ENCODE measurements around the gene ASPHD2.

The ASPHD2 gene

DNA sequence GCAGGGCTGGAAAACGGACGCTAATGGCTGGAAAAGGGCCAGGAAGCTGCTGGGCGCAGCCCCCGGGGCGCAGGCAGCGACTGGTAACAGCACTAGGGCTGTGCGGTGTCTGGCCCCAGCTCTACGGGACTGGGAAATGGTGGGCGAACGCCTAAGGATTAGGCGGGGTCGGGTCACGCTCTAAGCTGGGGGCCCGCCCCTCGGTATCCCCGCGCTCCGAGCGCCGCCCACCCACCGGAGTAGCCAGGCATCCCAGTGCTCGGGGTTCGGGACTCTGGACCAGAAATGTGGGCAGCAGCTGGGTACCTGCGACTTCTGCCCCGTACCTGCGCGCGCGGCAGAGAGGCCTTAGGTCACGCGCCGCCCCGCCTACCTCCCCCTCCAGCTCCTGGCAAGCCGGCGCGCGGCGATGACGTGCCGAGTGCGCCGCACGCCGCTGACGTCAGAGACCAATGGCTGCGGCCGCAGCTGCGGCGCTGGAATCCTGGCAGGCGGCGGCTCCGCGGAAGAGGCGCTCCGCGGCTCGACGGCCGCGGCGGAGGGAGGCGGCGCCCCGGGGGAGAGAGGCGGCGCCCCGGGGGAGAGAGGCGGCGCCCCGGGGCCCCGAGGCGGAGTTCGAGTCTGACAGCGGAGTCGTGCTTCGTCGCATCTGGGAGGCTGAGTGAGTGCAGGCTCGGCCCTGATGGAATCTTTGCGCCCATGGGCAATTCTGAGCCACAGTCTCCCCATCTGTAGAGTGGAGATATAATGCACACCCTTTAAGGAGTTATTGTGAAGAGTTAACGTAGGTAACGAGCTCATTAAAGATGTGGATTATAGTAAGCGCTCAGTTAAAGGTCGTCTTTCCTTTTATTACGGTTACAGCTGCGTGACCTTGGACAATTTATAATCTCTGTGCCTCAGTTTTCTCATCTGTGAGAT is 54.6 kb downstream of the ASPHD2 start, which contains the start of the genes HPS4 and SRRD (continued):
- TF ChIP-seq, protein P1, sequence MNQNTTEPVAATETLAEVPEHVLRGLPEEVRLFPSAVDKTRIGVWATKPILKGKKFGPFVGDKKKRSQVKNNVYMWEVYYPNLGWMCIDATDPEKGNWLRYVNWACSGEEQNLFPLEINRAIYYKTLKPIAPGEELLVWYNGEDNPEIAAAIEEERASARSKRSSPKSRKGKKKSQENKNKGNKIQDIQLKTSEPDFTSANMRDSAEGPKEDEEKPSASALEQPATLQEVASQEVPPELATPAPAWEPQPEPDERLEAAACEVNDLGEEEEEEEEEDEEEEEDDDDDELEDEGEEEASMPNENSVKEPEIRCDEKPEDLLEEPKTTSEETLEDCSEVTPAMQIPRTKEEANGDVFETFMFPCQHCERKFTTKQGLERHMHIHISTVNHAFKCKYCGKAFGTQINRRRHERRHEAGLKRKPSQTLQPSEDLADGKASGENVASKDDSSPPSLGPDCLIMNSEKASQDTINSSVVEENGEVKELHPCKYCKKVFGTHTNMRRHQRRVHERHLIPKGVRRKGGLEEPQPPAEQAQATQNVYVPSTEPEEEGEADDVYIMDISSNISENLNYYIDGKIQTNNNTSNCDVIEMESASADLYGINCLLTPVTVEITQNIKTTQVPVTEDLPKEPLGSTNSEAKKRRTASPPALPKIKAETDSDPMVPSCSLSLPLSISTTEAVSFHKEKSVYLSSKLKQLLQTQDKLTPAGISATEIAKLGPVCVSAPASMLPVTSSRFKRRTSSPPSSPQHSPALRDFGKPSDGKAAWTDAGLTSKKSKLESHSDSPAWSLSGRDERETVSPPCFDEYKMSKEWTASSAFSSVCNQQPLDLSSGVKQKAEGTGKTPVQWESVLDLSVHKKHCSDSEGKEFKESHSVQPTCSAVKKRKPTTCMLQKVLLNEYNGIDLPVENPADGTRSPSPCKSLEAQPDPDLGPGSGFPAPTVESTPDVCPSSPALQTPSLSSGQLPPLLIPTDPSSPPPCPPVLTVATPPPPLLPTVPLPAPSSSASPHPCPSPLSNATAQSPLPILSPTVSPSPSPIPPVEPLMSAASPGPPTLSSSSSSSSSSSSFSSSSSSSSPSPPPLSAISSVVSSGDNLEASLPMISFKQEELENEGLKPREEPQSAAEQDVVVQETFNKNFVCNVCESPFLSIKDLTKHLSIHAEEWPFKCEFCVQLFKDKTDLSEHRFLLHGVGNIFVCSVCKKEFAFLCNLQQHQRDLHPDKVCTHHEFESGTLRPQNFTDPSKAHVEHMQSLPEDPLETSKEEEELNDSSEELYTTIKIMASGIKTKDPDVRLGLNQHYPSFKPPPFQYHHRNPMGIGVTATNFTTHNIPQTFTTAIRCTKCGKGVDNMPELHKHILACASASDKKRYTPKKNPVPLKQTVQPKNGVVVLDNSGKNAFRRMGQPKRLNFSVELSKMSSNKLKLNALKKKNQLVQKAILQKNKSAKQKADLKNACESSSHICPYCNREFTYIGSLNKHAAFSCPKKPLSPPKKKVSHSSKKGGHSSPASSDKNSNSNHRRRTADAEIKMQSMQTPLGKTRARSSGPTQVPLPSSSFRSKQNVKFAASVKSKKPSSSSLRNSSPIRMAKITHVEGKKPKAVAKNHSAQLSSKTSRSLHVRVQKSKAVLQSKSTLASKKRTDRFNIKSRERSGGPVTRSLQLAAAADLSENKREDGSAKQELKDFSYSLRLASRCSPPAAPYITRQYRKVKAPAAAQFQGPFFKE (tag by site-specific recombination; IDR thresholded peaks at IDR 0.05; ENCODE audit: borderline replicate concordance) = peak; percentile 77; the same call in 1 of the 2 replicates
- 0 out of 2 replicates have a peak, but pooled peaks have one; percentile 31 for TF ChIP-seq IKZF3 (tag by site-specific recombination; IDR thresholded peaks at IDR 0.05)
- no peak for TF ChIP-seq ZNF169 (tag by site-specific recombination; IDR thresholded peaks at IDR 0.05)
- TF ChIP-seq ZNF837 (tag by site-specific recombination; IDR thresholded peaks at IDR 0.05) = no peak
- TF ChIP-seq ZNF585B (tag by site-specific recombination; IDR thresholded peaks at IDR 0.05) = no peak
- no peak for TF ChIP-seq ZNF560 (tag by site-specific recombination; IDR thresholded peaks at IDR 0.05; ENCODE audit: borderline replicate concordance)
- no peak for TF ChIP-seq ZNF596 (tag by site-specific recombination; IDR thresholded peaks at IDR 0.05)
- no peak for TF ChIP-seq ZNF670 (tag by site-specific recombination; IDR thresholded peaks at IDR 0.05; ENCODE audit: low read depth)
- TF ChIP-seq ZNF529 (tag by site-specific recombination; IDR thresholded peaks at IDR 0.05; ENCODE audit: insufficient replicate concordance) = no peak
- no peak for TF ChIP-seq ZNF423 (tag by site-specific recombination; IDR thresholded peaks at IDR 0.05)
- TF ChIP-seq ZNF626 (tag by site-specific recombination; IDR thresholded peaks at IDR 0.05) = no peak
- TF ChIP-seq ZNF239 (tag by site-specific recombination; IDR thresholded peaks at IDR 0.05) = no peak
- no peak for TF ChIP-seq HOXD13 (CRISPR knock-in tag; IDR thresholded peaks at IDR 0.05; ENCODE audit: borderline replicate concordance)
- TF ChIP-seq, protein P2, sequence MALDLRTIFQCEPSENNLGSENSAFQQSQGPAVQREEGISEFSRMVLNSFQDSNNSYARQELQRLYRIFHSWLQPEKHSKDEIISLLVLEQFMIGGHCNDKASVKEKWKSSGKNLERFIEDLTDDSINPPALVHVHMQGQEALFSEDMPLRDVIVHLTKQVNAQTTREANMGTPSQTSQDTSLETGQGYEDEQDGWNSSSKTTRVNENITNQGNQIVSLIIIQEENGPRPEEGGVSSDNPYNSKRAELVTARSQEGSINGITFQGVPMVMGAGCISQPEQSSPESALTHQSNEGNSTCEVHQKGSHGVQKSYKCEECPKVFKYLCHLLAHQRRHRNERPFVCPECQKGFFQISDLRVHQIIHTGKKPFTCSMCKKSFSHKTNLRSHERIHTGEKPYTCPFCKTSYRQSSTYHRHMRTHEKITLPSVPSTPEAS (tag by site-specific recombination; IDR thresholded peaks at IDR 0.05) = peak; percentile 92
- TF ChIP-seq, protein P3, sequence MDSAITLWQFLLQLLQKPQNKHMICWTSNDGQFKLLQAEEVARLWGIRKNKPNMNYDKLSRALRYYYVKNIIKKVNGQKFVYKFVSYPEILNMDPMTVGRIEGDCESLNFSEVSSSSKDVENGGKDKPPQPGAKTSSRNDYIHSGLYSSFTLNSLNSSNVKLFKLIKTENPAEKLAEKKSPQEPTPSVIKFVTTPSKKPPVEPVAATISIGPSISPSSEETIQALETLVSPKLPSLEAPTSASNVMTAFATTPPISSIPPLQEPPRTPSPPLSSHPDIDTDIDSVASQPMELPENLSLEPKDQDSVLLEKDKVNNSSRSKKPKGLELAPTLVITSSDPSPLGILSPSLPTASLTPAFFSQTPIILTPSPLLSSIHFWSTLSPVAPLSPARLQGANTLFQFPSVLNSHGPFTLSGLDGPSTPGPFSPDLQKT (IDR thresholded peaks at IDR 0.05; ENCODE audit: borderline replicate concordance, low read depth, low read length) = no peak
- TF ChIP-seq, protein P4, sequence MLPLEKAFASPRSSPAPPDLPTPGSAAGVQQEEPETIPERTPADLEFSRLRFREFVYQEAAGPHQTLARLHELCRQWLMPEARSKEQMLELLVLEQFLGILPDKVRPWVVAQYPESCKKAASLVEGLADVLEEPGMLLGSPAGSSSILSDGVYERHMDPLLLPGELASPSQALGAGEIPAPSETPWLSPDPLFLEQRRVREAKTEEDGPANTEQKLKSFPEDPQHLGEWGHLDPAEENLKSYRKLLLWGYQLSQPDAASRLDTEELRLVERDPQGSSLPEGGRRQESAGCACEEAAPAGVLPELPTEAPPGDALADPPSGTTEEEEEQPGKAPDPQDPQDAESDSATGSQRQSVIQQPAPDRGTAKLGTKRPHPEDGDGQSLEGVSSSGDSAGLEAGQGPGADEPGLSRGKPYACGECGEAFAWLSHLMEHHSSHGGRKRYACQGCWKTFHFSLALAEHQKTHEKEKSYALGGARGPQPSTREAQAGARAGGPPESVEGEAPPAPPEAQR (tag by site-specific recombination; IDR thresholded peaks at IDR 0.05) = no peak; the same call in 1 of the 2 replicates
- peak; percentile 95 for TF ChIP-seq YY2 (tag by site-specific recombination; IDR thresholded peaks at IDR 0.05)
- no peak; the same call in 1 of the 2 replicates for TF ChIP-seq OSR2 (tag by site-specific recombination; IDR thresholded peaks at IDR 0.05)
- TF ChIP-seq, protein P5, sequence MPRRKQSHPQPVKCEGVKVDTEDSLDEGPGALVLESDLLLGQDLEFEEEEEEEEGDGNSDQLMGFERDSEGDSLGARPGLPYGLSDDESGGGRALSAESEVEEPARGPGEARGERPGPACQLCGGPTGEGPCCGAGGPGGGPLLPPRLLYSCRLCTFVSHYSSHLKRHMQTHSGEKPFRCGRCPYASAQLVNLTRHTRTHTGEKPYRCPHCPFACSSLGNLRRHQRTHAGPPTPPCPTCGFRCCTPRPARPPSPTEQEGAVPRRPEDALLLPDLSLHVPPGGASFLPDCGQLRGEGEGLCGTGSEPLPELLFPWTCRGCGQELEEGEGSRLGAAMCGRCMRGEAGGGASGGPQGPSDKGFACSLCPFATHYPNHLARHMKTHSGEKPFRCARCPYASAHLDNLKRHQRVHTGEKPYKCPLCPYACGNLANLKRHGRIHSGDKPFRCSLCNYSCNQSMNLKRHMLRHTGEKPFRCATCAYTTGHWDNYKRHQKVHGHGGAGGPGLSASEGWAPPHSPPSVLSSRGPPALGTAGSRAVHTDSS (tag by site-specific recombination; IDR thresholded peaks at IDR 0.05) = no peak
- TF ChIP-seq ZBTB48 (tag by site-specific recombination; IDR thresholded peaks at IDR 0.05) = 0 out of 2 replicates have a peak, but pooled peaks have one; percentile 25
- TF ChIP-seq, protein P6, sequence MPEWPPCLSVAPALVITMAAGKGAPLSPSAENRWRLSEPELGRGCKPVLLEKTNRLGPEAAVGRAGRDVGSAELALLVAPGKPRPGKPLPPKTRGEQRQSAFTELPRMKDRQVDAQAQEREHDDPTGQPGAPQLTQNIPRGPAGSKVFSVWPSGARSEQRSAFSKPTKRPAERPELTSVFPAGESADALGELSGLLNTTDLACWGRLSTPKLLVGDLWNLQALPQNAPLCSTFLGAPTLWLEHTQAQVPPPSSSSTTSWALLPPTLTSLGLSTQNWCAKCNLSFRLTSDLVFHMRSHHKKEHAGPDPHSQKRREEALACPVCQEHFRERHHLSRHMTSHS (tag by site-specific recombination; IDR thresholded peaks at IDR 0.05) = no peak
- 0 out of 2 replicates have a peak, but pooled peaks have one; percentile 29 for TF ChIP-seq ZNF2 (tag by site-specific recombination; IDR thresholded peaks at IDR 0.05)
- no peak for TF ChIP-seq ZNF140 (tag by site-specific recombination; IDR thresholded peaks at IDR 0.05)
- peak; percentile 93 for TF ChIP-seq ZIC2 (tag by site-specific recombination; IDR thresholded peaks at IDR 0.05)

Data from HEK293 (cell line).